NOMO-1 treated with dmso at 0.1 percent for 144 hours (cell line): ENCODE measurements around the gene PDHX.

Source experiments
- DNase-seq: peaks from one replicate; lab custom pipeline; 2025; ENCODE audit not compliant: unreplicated experiment; lab: John Stamatoyannopoulos, UW

The PDHX gene

GRCh38 chr11:34953955-34954354, 37.5 kb downstream of the PDHX start:
- no peak for DNase-seq

GRCh38 chr11:34957206-34957605, 40.8 kb downstream of the PDHX start:
- no peak for DNase-seq

- no peak for DNase-seq
Observed at GRCh38 chr11:34957606-34958005, 41.2 kb downstream of the PDHX start.

DNA sequence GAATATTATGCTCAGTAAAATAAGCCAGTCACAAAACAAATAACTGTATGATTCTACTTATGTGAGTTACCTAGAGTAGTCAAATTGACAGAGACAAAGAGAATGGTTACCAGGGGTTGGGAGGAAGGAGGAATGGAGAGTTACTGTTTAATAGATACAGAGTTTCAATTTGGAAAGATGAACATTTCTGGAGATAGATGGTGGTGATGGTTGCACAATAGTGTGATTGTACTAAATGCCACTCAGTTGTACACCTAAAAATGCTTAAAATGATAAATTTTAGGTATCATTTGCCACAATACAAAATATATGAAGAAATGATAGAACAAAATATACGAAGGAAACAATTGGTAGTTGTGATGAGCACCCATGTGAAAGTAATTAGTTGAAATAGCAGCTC, 43.4 kb downstream of the PDHX start:
- no peak for DNase-seq

GRCh38 chr11:34960277-34960676, 43.9 kb downstream of the PDHX start:
- no peak for DNase-seq

DNA sequence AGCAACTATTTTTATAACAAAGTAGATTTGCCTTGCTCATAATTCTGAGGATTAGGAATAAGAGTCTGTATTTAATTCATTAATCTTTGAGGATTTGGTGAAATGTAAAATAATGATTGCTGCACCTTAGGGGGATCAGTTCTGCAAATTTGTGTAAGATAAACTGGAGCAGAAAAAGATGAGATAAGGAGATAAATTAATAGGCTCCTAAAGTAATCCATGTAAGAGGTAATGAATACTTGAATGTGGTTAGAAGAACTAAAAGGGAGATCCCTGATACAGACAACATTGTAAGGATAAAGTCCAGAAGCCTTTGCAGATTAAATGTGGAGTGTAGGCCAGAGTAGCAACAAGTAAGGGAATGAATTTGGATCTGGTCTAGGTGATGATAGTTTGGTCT, 45.6 kb downstream of the PDHX start:
- no peak for DNase-seq

DNA sequence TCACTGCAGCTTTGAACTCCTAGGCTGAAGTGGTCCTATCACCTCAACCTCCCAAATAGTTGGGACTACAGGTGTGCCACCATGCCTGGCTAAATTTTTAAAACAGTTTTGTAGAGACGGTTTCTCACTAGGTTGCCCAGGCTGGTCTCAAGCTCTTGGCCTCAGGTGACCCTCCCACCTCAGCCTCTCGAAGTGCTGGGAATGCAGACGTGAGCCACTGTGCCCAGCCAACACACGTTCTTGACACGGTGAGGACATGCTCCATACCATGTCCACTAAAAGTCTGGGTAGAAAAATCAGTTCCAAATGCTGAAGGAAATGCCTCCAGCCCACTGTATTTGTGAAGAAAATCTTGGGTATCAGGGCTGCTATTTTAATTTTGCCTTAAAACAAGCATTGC, 46.9 kb downstream of the PDHX start:
- DNase-seq: no peak

DNA sequence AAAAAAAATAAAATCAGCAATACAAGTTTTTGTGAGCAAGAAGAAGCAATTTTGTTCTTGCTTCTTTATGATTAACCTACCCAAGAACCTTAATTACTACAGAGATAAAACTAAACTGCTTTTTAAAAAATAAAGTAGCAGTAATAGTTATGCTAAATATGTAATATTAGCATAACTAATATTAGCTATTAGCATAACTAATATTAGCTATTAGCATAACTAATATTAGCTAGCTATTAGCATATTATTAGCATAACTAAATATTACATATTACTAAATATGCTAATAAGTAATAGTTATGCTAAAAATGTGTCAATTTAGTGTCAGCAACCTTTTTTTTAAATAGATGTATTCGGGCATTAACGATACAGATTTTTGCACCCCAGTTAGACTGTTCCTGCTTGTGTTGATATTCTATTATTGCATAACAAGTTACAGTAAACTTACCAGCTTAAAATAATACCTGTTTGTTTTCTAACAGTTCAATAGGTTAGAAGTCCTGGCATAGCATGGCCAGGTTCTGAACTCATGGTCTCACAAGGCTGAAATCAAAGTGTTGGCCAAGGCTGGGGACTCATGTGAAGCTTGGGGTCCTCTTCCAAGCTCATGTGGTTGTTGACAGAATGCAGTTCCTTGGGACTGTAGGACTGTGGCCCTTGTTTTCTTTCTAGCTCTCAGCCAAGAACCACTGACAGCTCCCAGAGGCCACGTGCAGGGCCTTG, 48.4 kb downstream of the PDHX start:
- no peak for DNase-seq

DNA sequence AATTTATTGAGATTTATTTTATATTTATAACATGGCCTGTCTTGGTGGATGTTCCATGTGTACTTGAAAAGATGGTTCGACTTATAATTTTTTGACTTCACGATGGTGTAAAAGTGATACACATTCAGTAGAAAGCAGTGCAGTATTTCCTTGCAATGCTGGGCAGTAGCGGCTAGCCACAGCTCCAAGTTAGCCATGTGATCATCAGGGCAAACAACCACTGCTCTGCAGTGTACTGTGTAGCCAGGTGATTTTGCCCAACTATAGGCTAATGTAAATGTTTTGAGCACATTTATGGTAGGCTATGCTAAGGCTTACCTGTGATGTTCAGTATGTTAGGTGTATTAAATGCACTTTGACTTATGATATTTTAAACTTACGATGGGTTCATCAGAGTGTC, 52.4 kb downstream of the PDHX start:
- DNase-seq: no peak

DNA sequence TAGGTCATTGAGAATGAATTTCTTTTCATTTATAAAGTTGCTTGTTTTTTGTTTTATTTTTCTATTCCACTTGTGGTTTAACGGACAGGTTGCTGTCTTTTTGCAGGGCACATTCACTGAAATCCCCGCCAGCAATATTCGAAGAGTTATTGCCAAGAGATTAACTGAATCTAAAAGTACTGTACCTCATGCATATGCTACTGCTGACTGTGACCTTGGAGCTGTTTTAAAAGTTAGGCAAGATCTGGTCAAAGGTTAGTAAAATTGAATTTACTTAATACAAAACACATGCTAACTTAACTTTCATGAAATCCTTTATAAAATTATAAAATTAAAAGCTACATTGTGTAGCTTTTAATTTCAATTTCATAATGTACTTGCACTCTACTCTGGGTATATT, 53.6 kb downstream of the PDHX start:
- DNase-seq: no peak

- DNase-seq: no peak
Observed at GRCh38 chr11:34970480-34970879, 54.1 kb downstream of the PDHX start.

DNA sequence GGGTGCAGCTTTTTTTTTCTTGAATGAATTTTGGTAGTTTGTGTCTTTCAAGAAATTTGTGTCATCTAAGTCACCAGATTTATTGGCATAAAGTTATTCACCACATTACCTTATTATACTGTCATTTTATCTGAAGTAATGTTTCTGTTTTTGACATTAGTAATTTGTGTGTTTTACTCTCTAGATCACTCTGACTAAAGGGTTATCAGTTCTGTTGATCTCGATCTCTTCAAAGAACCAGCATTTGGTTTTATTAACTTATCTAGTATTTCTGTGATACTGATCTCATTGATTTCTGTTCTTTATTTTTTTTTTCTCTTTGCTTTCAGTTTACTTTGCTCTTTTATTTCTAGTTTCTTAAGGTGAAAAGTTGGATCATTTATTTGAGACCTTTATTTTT, 55.5 kb downstream of the PDHX start:
- DNase-seq: no peak

- no peak for DNase-seq
Observed at GRCh38 chr11:34972366-34972765, 55.9 kb downstream of the PDHX start.

DNA sequence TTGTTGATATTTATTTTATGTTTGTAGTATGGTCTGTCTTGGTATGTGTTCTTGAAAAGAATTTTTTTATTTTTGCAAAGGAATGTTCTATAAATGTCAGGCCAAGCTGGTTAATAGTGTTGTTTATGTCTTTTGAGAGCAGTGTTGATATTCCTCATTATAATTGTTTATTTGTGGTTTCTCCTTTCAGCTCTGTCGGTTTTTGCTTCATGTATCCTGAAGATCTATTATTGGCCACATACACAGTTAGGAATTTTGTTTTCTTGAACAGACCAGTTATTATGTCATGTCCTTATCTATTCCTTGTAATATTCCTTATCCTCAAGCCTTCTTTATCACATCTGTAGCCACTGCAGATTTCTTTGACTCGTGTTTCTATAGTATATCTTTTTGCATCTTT, 56.5 kb downstream of the PDHX start:
- no peak for DNase-seq

GRCh38 chr11:34975482-34975881, 59.1 kb downstream of the PDHX start:
- no peak for DNase-seq

- DNase-seq: no peak
Observed at GRCh38 chr11:34976496-34977088, 60.2 kb downstream of the PDHX start.

- DNase-seq: no peak
Observed at GRCh38 chr11:34977089-34977912, 60.9 kb downstream of the PDHX start.

DNA sequence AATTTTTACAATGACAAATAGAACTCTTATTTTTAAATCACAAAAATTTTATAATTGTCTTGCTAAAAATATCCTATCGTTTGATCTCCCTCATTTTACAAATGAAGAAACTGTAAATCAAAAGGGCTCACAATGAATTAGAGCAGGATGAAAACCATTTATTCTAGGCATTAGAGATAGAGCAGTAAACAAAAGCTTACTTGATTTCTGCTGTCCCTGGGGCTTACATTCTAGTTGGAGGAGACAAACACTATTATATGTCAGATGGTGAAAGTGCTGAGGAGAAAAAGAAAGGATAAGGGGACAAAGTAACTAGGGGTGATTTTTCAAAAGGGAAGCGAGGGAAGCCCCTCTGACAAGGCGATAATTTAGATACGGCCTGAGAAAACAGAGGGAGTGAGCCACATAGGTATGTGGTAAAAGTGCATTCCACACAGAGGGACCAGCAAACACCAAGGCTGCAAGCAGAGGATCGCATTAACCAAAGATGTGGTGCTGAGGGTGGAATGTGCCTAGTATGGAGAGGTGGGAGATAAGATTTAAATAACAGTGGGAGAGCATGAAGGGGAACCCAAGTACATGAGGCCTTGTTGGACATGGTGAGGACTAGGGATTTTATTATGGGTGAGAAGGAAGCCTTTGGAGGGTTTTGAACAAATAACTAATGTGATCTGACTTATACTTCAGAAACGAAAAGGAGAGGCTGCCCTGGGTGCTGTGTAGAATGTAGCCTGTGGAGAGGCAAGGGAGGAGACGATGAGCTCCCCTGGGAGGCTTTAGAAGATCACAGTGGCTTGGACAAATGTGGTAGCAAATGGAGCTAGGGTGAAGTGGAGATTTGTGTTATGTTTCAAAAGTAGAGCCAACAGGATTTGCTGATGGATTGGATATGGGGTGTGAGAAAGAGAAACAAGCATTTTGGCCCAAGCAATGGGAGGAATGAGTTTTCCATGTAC, 62.1 kb downstream of the PDHX start:
- DNase-seq: no peak

DNA sequence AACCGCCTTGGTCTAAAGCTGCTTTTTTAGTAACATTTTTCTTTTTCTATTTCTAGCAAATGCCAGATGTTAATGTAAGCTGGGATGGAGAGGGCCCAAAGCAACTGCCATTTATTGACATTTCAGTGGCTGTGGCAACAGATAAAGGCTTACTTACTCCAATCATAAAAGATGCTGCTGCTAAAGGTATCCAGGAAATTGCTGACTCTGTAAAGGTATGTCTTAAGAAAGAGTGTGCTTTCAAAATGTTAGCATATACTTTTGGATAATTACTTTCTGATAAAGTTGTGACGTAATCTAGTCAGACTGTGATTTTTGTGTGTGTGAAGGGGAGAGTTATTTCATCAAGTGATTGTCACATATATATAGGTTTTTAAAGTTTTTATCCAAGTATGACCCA, 68.1 kb downstream of the PDHX start:
- no peak for DNase-seq

DNA sequence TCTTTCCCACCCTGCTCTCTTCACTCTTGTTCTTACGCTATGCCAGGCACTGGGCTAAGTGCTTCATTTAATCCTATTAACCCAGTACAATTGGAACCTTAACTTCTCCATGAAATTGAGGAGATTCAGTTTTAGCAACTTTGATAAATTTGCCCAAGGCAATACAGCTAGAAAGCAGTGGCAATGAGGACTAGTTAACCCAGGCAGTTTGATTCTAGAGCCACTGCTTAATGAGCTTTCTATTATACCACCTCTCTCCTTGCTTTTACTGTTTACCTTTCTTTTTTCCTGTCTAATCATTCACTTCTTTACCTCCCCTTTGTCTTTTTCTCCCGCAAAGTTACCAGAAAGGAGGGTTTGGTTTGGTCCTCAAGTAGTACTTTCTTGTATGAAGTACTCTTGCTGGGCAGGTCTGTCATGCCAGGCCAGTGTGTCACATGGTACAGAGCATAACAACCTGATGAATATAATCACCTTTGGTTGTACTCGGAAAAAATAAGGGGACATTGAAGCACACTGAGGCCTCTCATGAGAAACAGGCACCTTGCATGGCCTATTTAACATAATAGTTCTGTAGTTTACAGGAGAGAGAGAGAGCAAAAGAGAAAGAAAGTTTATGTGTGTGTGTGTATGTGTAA, 70.6 kb downstream of the PDHX start:
- no peak for DNase-seq

DNA sequence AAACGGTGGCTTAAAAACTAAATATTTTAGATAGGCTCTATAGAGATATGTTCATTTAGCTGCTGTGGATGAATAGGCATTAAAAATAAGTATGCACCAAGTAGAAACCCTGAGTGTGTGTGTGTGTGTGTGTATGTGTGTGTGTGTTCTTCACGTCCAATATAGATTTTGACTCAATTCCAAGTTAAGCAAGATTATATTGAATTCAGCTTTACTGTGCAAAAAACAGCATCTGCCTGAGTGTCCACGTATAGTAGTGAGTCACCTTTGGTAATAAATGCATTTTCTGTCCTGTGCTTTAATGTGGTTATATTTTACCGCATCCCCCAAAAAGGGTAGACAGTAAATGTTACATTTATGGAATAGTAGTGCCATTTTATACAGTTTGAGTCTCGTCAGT, 71.2 kb downstream of the PDHX start:
- DNase-seq: no peak
